GM18526 (cell line): ENCODE results near the gene WNT3.

Experiments
- POLR2A ChIP-seq: IDR thresholded peaks from 3 replicates; pipeline ENCODE4 v1.6.1; 2011; ENCODE audit not compliant: insufficient read length; ENCODE audit errors: extremely low read depth

Gene WNT3

DNA sequence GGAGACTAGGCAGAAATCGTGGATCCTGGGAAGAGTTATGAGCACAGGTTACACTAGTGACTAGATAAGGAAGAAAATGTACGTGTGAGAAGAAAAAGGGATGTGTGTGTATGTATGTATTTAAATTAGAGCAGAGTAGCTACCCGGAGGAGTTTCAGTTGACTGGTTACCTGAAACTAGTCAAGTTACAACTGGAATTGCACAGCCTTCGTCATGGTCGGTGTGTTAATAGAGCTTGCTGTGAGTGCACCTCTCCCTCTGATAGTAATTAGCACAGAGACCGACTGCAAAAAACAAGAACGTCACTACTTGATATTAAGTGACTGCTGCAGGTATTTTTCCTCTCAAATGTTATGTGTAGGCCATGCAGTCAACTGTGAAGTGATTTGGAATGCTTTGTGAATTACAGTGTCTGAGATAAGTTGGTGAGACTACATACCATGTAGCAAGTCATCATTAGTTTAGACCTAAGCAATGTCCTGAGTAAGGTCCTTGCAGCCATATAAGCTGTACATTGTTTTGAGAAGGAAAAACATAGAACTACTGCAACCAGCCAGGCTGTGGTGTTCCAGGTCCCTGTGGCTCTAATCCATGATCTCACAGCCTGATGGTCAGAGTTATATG, 95.7 kb downstream of the WNT3 start:
- no peak for TF ChIP-seq POLR2A

DNA sequence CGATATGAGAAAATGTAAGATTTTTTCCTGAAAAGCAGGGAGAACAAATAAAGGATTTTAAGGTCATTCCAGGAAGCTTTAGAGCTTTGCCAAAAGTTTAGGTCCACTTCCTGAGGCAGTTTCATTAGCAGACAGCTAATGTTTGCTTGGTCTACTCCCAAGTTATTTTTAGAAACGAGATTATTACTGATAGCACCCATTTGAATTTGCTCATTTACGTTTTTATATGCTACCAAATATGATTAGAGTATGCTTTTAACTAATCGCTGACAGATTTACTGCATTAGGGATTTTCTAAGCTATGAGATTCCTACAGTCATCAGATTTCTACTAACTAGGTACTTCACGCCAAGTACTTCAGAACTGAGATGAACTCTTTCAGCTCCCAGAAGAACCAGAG, 98.1 kb downstream of the WNT3 start:
- no peak for TF ChIP-seq POLR2A

DNA sequence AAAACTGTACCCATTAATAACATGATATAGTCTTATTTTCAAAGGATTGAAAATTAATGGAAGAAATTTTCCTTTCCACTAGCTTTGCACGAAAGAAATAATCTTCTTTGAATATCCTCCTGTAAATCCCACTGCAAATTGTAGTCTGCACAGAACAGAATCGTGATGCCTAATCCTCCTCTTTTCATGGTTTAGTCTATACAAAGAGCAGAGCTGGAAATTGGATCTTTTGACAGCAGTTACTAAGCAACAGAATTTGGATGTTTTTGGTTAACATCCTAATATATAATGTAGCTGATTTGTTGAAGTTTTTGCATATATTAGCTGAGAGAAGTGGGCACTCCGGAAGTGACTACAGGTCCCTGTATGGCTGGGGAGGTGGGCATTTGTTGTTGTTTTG, 98.6 kb downstream of the WNT3 start:
- TF ChIP-seq POLR2A, result no peak

DNA sequence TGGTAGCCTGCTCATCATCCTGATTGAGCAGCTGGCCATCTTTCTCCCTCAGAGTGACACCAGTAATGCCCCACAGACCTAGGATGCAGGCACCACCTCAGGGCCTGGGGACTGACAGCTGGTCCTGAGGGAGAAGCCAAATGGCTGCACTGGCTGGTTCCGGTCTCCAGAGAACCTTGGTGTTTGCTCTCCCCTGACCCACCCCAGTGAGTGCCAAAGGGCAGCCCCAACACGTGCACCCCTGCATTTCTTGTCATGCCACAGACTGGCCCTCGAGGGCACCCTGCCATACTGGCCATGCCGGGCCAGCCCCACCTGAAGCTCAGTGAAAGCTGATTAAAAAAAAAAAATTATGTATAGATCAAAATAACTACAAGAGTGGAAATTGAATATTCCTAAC, 100.5 kb downstream of the WNT3 start:
- TF ChIP-seq POLR2A, result no peak
